Nephron (organoid): ENCODE measurements around the gene RRP9.
"Not testable (repeated sequence)": the region's sequence is repeated elsewhere in the genome, so short reads cannot be mapped to it uniquely, and the experiment has no call there.

ENCODE experiments used
- H3K27ac Mint-ChIP-seq, 3 experiments: 2 replicates each; pipeline ENCODE4 v1.8.0; 2020; ENCODE audit warnings: mixed read lengths in 3 of 3, mild to moderate bottlenecking in 2 of 3, moderate library complexity in 1 of 3
- H3K27me3 Mint-ChIP-seq: 2 replicates; pipeline ENCODE4 v1.8.0; 2021; ENCODE audit warnings: low read depth, mild to moderate bottlenecking, moderate library complexity, mixed read lengths
- H3K36me3 Mint-ChIP-seq: 2 replicates; pipeline ENCODE4 v1.8.0; 2020; ENCODE audit warnings: low read depth, mixed read lengths
- H3K4me1 Mint-ChIP-seq: 2 replicates; pipeline ENCODE4 v1.8.0; 2020; ENCODE audit warnings: mixed read lengths
- H3K4me3 Mint-ChIP-seq, 3 experiments: 2 replicates each; pipeline ENCODE4 v1.8.0; 2020; ENCODE audit warnings: mild to moderate bottlenecking in 3 of 3, mixed read lengths in 3 of 3, moderate library complexity in 2 of 3
- H3K9me3 Mint-ChIP-seq: 2 replicates; pipeline ENCODE4 v1.8.0; 2020; ENCODE audit warnings: mixed read lengths
- TF ChIP-seq, protein P1 (sequence below), 3 experiments: fragments of 200-600 bp; sonication (generic); IDR thresholded peaks; one replicate each; pipeline ENCODE4 v1.5.0; 2021; ENCODE audit warnings: antibody characterized with exemption in 3 of 3; ENCODE audit not compliant: unreplicated experiment in 3 of 3

The RRP9 gene, protein sequence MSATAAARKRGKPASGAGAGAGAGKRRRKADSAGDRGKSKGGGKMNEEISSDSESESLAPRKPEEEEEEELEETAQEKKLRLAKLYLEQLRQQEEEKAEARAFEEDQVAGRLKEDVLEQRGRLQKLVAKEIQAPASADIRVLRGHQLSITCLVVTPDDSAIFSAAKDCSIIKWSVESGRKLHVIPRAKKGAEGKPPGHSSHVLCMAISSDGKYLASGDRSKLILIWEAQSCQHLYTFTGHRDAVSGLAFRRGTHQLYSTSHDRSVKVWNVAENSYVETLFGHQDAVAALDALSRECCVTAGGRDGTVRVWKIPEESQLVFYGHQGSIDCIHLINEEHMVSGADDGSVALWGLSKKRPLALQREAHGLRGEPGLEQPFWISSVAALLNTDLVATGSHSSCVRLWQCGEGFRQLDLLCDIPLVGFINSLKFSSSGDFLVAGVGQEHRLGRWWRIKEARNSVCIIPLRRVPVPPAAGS

DNA sequence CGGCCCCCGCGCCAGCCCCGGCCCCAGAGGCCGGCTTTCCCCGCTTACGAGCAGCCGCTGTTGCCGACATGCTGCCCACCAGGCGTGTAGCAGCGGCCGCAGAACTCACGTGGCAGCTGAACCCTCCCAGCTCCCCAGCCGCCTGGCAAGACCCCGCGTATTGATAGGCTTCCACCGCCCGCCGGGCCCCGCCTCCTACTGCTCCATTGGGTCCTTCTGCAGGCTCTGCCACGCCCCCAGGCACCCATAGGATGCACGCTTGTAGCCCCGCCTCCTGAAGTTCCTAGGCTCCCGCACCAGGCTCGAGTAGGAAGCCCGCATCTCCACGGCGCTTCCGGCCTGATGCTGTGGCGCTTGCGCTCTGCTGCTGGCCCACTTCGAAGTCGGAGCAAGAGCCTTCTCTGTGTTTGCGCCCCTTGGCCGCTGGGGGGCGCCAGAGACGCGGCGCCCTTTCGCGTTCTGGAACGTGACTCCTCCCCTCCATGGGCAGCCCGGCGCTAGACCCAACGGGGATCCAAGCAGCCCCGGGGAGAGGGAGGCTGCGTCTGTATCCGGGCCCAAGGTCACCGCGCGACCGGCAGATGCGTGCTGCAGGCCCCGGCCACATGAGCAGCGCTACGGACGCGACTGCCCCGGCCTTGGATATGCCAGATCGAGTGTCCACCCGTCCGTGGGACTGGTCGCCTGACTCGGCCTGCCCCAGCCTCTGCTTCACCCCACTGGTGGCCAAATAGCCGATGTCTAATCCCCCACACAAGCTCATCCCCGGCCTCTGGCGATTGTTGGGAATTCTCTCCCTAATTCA is at the start of gene RRP9, which contains the start of gene PARP3:
Gene RRP9 (minus strand): TSS at position 107 of the 805 bp plus-strand sequence. CDS start 37 bp downstream, at position 70.
Gene PARP3 (plus strand): TSS at position 566 of the 805 bp plus-strand sequence. CDS start 993 bp downstream, outside the sequence.
- Mint-ChIP-seq H3K27ac (peak within 1 kb of the TSS; percentile 71 to 90 (median 86)), H3K36me3 (peaks cover 9% of the 10 kb centered on the region), H3K4me1 (peaks cover 25% of the 10 kb centered on the region), H3K4me3 (peak within 1 kb of the TSS; percentile 87 to 94 (median 93)), H3K9me3 (no peaks in the 10 kb centered on the region), H3K27me3 (no peaks in the 10 kb centered on the region)
- TF ChIP-seq, protein P1, sequence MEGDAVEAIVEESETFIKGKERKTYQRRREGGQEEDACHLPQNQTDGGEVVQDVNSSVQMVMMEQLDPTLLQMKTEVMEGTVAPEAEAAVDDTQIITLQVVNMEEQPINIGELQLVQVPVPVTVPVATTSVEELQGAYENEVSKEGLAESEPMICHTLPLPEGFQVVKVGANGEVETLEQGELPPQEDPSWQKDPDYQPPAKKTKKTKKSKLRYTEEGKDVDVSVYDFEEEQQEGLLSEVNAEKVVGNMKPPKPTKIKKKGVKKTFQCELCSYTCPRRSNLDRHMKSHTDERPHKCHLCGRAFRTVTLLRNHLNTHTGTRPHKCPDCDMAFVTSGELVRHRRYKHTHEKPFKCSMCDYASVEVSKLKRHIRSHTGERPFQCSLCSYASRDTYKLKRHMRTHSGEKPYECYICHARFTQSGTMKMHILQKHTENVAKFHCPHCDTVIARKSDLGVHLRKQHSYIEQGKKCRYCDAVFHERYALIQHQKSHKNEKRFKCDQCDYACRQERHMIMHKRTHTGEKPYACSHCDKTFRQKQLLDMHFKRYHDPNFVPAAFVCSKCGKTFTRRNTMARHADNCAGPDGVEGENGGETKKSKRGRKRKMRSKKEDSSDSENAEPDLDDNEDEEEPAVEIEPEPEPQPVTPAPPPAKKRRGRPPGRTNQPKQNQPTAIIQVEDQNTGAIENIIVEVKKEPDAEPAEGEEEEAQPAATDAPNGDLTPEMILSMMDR (IDR thresholded peaks at IDR 0.05; ENCODE audit: unreplicated experiment in 3 of 3) = peak; percentile 100

DNA sequence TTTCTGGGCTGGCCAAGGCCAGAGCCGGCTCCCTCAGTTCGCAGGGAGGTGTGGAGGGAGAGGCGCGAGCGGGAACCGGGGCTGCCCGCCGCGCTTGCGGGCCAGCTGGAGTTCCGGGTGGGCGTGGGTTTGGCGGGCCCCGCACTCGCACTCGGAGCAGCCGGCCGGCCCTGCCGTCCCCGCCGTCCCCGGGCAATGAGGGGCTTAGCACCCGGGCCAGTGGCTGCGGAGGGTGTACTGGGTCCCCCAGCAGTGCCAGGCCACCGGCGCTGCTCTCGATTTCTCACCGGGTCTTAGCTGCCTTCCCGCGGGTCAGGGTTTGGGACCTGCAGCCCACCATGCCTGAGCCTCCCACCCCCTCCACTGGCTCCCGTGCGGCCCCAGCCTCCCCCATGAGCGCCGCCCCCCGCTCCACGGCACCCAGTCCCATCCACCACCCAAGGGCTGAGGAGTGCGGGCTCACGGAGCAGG is 48.8 kb upstream of the RRP9 start:
- not testable (repeated sequence) for H3K4me3 Mint-ChIP-seq, H3K27me3 Mint-ChIP-seq, H3K27ac Mint-ChIP-seq, H3K9me3 Mint-ChIP-seq
- H3K36me3 Mint-ChIP-seq = peaks cover 41% of the 10 kb centered on the region
- peaks cover 16% of the 10 kb centered on the region for H3K4me1 Mint-ChIP-seq

DNA sequence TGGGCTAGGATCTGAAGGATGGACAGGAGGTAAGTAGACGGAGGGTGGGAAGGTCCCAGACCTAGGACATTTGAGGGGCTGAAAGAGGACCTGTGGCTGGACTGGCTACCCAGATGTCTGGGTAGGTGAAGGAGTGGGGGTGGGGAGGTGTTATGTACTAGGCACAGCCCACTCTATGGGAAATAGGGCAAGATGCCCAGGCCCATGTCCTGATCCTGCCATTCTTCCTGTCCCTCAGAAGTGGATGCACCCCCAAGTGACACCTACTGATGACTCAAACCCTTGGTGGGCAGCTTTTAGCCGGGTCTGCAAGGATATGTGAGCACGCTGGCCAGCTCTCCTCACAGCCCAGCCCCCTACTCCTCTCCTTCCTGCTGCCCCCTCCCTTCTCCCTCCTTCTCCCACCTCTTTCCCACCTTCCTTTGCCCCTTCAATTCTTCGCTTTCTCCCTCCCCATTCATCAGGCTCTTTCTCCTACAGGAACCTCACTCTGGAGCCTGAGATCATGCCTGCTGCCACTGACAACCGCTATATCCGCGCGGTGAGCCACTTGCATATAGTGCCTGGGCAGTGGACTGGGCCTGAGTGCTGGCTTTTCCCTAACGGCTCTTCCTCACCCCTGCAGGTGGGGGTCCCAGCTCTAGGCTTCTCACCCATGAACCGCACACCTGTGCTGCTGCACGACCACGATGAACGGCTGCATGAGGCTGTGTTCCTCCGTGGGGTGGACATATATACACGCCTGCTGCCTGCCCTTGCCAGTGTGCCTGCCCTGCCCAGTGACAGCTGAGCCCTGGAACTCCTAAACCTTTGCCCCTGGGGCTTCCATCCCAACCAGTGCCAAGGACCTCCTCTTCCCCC is 46.8 kb upstream of the RRP9 start:
- H3K27me3 Mint-ChIP-seq = no peaks in the 10 kb centered on the region
- H3K27ac Mint-ChIP-seq = peak overlapping the region; percentile 8 to 46 (median 33)
- no peak overlapping the region for H3K4me3 Mint-ChIP-seq
- TF ChIP-seq, protein P1 (IDR thresholded peaks at IDR 0.05; ENCODE audit: unreplicated experiment in 3 of 3) = no peak
- no peaks in the 10 kb centered on the region for H3K9me3 Mint-ChIP-seq
- H3K4me1 Mint-ChIP-seq = peaks cover 9% of the 10 kb centered on the region
- peaks cover 24% of the 10 kb centered on the region for H3K36me3 Mint-ChIP-seq

DNA sequence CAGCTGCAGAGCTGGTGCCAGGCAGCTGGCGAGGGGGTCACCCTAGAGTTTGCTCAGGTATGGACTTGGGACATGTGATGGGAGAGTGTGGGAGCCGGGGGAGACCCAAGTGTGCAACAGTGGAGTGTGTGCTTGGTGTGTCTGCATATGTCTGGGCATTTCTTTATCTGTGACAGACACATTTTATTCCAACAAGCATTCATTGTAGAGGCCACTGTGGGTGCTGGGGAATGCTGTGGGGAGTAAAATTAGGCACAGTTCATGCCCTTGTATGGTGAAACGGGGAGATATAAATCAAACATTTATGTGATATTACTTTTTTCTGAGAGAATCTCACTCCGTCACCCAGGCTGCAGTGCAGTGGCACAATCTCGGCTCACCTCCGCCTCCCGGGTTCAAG is 45.9 kb upstream of the RRP9 start:
- Mint-ChIP-seq H3K36me3 (peaks cover 15% of the 10 kb centered on the region), H3K4me1 (peaks cover 13% of the 10 kb centered on the region), H3K4me3 (peak overlapping the region in 1 of 3 experiments; percentile 17), H3K27me3 (no peaks in the 10 kb centered on the region), H3K9me3 (no peaks in the 10 kb centered on the region), H3K27ac (no peak overlapping the region)
- TF ChIP-seq, protein P1 (IDR thresholded peaks at IDR 0.05; ENCODE audit: unreplicated experiment in 3 of 3) = no peak

DNA sequence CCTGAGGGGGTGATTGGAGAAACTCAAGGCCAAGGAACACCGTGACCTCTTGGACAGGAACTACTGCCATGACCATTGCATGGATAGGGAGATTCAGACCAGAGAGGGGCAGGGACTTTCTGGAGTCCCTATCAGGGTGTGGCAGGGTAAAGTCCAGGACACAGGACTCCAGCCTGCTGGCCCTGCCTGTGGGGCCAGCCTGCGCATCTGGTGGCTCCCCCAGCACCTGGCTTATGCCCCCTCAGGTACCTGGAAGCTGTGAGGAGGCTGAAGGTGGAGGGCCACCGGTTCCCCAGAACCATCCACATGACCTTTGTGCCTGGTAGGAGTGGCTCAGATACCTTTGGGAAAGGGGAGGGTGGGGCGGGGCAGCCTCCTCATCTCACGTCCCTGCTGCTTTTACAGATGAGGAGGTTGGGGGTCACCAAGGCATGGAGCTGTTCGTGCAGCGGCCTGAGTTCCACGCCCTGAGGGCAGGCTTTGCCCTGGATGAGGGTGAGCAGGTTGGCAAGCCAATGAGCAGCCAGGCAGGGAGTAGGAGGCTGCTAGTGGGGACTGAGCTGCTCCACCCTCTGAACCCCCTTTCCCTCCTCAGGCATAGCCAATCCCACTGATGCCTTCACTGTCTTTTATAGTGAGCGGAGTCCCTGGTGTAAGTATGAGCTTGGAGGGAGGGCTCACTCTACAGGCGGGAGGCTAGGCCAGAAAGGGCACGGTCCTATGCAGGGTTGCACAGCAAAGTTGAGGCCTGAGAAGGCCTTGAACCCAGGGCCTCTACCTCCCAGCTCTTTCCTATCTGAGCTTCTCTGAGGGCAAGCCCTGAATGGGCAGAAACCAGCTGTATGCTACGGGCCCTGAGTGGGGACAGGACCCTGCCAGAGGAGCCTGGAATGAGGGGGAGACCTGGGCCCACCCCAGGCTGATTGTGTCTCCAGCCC is 44.6 kb upstream of the RRP9 start:
- H3K27me3 Mint-ChIP-seq = no peaks in the 10 kb centered on the region
- H3K27ac Mint-ChIP-seq = peak overlapping the region in 1 of 3 experiments; percentile 97
- TF ChIP-seq, protein P1 (IDR thresholded peaks at IDR 0.05; ENCODE audit: unreplicated experiment in 3 of 3) = no peak
- peaks cover 2% of the 10 kb centered on the region for H3K36me3 Mint-ChIP-seq
- no peaks in the 10 kb centered on the region for H3K9me3 Mint-ChIP-seq
- H3K4me1 Mint-ChIP-seq = peaks cover 19% of the 10 kb centered on the region
- H3K4me3 Mint-ChIP-seq = peak overlapping the region in 2 of 3 experiments; percentile 16 to 57
